Uterus (tissue), 4 donors: ENCODE results near the gene DNM2. TPM values are rescaled to one million over a fixed set of nuclear protein-coding genes. Genes with fewer than 3 reads are reported as not detected.

ENCODE experiments used
- DNase-seq, 2 donors: peaks; one replicate each; pipeline ENCODE4 v3.0.0-alpha.2; 2019 to 2020
- H3K27ac ChIP-seq, 2 donors: fragments of 200-600 bp; sonication (generic); 1 replicate in 1 of 2; 2 replicates in 1 of 2; pipeline ENCODE4 v1.5.1; 2016 to 2018
- H3K27me3 ChIP-seq, 2 donors: fragments of 200-600 bp; sonication (generic); one replicate each; pipeline ENCODE4 v1.5.1; 2018 to 2019; ENCODE audit warnings: control low read depth in 1 of 2
- H3K36me3 ChIP-seq, 2 donors: fragments of 200-600 bp; sonication (generic); one replicate each; pipeline ENCODE4 v1.5.1; 2019; ENCODE audit warnings: control low read depth in 1 of 2
- H3K4me1 ChIP-seq, 2 donors: fragments of 200-600 bp; sonication (generic); one replicate each; pipeline ENCODE4 v1.5.1; 2018 to 2019; ENCODE audit warnings: control low read depth in 1 of 2
- H3K4me3 ChIP-seq, 2 donors: fragments of 200-600 bp; sonication (generic); 1 replicate in 1 of 2; 2 replicates in 1 of 2; pipeline ENCODE4 v1.5.1; 2018 to 2019; ENCODE audit warnings: mild to moderate bottlenecking in 1 of 2
- H3K9me3 ChIP-seq, 2 donors: fragments of 200-600 bp; sonication (generic); one replicate each; pipeline ENCODE4 v1.5.1; 2019; ENCODE audit warnings: control low read depth in 1 of 2
- POLR2A ChIP-seq, 2 donors: fragments of 450-650 bp; IDR thresholded peaks; one replicate each; pipeline ENCODE4 v1.6.1; 2016; ENCODE audit warnings: antibody characterized with exemption in 2 of 2, mild to moderate bottlenecking in 1 of 2, moderate library complexity in 1 of 2
- intact Hi-C: fragments of 100-400 bp; cut with DNase I; formaldehyde crosslinking; loops from one replicate; pipeline ENCODE4 v1.15.1; 2023; ENCODE audit warnings: low total_unique reads
- total RNA-seq, 4 donors: library from RNA; depleted of rRNA in 3 of 4; stranded (reverse); fragments of >200 nt in 3 of 4; gene quantifications; one replicate each; pipeline versions ENCODE4 v1.1.0 to v1.2.4, GENCODE V29; 2014 to 2023
- TF ChIP-seq, protein P1 (sequence below), 4 experiments: fragments of 200-600 bp in 2 of 4; fragments of 450-650 bp in 2 of 4; sonication (generic) in 2 of 4; IDR thresholded peaks; one replicate each; pipeline ENCODE4 v1.5.1; 2016 to 2019; ENCODE audit warnings: antibody characterized with exemption in 4 of 4, mild to moderate bottlenecking in 2 of 4, moderate library complexity in 1 of 4
- donor health status: DM: yes; HTN: yes; CAD: no.

DNM2 gene
- total RNA-seq, 4 donors from 2014 or later, result 46.8 to 150 (median 86.0) TPM

DNA sequence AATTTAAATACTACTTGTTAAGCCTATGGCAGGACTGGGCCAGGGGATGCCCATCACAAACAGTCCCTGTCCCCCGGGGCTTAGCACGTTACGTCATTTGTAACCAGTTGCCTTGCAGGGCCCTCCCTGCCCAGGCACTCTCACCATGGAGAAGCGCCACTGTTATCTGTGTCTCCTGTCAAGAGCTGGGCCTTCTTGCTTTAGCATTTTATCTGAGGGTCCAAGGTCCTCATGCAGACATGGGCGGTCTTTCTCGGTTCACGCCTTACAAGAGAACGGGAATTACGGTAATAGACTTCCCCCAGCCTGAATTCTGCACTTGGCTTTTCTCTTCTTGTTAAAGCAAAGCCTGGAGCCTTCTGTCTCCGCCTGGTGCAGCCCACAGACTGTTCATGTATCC is 72.0 kb downstream of the DNM2 start:
- no peak for TF ChIP-seq POLR2A (IDR thresholded peaks at IDR 0.05)
- TF ChIP-seq, protein P1, sequence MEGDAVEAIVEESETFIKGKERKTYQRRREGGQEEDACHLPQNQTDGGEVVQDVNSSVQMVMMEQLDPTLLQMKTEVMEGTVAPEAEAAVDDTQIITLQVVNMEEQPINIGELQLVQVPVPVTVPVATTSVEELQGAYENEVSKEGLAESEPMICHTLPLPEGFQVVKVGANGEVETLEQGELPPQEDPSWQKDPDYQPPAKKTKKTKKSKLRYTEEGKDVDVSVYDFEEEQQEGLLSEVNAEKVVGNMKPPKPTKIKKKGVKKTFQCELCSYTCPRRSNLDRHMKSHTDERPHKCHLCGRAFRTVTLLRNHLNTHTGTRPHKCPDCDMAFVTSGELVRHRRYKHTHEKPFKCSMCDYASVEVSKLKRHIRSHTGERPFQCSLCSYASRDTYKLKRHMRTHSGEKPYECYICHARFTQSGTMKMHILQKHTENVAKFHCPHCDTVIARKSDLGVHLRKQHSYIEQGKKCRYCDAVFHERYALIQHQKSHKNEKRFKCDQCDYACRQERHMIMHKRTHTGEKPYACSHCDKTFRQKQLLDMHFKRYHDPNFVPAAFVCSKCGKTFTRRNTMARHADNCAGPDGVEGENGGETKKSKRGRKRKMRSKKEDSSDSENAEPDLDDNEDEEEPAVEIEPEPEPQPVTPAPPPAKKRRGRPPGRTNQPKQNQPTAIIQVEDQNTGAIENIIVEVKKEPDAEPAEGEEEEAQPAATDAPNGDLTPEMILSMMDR (IDR thresholded peaks at IDR 0.05), result no peak
- H3K9me3 ChIP-seq, result no peaks in the 10 kb centered on the region
- no peaks in the 10 kb centered on the region for H3K27me3 ChIP-seq
- no peaks in the 10 kb centered on the region for H3K4me1 ChIP-seq
- DNase-seq, result no peak
- H3K27ac ChIP-seq, result no peak overlapping the region
- H3K4me3 ChIP-seq, result no peak overlapping the region
- H3K36me3 ChIP-seq, result no peaks in the 10 kb centered on the region
- intact Hi-C loops, result no loop called here

DNA sequence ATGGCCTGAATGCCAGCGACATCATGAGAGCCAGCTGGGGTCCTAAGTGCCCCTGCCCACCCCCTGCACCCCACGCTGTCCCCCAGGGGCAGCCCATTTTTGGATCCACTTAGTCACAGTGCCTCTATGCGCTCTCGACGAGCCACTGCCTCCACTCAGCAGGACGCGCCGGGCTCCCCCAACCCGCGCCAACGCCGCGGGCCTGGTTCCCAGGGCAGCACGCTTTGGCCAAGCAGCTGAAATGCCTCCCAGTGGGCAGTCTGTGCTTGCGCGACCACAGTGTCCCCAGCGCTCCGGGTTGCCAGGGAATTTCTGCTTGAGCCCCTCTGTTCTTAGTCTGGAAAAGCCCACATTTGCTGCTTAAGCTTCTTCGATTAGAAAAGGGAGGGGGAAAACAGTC is 78.8 kb downstream of the DNM2 start:
- H3K4me1 ChIP-seq, result no peaks in the 10 kb centered on the region
- no peak for DNase-seq
- no peak overlapping the region for H3K27ac ChIP-seq
- no peaks in the 10 kb centered on the region for H3K36me3 ChIP-seq
- H3K9me3 ChIP-seq, result no peaks in the 10 kb centered on the region
- TF ChIP-seq POLR2A (IDR thresholded peaks at IDR 0.05), result no peak
- TF ChIP-seq, protein P1 (IDR thresholded peaks at IDR 0.05), result no peak
- no peak overlapping the region for H3K4me3 ChIP-seq
- intact Hi-C loops, result no loop called here
- H3K27me3 ChIP-seq, result no peaks in the 10 kb centered on the region

DNA sequence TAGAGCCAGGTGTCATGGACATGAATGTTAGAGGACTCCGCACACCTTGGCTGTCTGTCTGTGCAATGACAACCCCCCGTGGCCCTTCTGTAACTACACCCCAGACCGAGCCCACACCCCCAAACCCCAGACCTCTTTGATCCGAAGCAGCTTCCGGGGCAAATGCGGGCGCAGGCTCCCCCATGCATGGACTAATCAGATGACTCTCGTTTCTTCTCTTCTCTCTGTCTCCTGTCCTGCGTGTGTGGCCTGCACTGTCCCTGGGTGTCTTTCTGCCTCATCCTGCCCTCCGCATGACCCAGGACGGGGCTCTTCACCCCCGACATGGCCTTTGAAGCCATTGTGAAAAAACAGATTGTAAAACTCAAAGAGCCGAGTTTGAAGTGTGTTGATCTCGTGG is 79.2 kb downstream of the DNM2 start:
- Histone ChIP-seq H3K4me3 (no peak overlapping the region), H3K4me1 (no peaks in the 10 kb centered on the region), H3K27me3 (no peaks in the 10 kb centered on the region), H3K36me3 (no peaks in the 10 kb centered on the region), H3K27ac (no peak overlapping the region), H3K9me3 (no peaks in the 10 kb centered on the region)
- intact Hi-C loops, result no loop called here
- TF ChIP-seq, protein P1 (IDR thresholded peaks at IDR 0.05), result no peak
- no peak for TF ChIP-seq POLR2A (IDR thresholded peaks at IDR 0.05)
- no peak for DNase-seq

DNA sequence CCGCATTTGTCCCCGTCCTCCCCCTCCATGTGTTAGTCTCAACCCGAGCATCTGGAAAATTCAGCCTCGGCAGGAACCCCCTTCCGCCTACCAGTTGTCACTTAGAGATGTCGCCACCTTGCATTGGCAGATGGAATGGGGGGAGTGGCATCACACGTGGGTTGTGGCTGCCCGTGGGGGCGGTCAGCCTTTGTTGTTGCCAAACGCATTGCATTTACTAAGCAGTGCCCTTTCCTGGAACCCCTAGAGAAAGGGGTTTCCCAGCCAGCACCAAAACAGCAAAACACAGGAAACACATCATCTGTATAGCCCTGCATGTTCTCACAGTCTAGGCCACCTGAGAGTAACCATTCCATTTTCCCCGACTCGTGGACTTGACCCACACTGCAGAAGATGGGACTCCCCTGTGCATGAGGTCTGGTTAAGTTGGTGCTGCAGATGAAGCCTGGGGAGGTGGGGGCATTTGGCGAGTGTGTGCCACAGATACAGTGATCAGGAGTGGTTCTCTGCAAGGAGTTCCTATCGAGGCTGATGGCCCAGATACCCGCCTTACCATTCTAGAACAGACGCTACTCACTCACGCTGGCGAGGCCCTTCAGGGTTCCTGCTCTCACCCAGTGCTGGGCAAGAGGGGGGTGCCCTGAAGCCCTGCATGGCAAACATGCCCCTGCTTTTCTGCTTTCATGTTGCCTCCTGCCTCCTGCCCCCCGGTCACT is 79.8 kb downstream of the DNM2 start:
- Histone ChIP-seq H3K9me3 (no peaks in the 10 kb centered on the region), H3K27me3 (no peaks in the 10 kb centered on the region), H3K36me3 (no peaks in the 10 kb centered on the region), H3K4me3 (no peak overlapping the region), H3K27ac (no peak overlapping the region), H3K4me1 (no peaks in the 10 kb centered on the region)
- no peak for DNase-seq
- intact Hi-C loops, result no loop called here
- TF ChIP-seq, protein P1 (IDR thresholded peaks at IDR 0.05), result no peak
- no peak for TF ChIP-seq POLR2A (IDR thresholded peaks at IDR 0.05)

DNA sequence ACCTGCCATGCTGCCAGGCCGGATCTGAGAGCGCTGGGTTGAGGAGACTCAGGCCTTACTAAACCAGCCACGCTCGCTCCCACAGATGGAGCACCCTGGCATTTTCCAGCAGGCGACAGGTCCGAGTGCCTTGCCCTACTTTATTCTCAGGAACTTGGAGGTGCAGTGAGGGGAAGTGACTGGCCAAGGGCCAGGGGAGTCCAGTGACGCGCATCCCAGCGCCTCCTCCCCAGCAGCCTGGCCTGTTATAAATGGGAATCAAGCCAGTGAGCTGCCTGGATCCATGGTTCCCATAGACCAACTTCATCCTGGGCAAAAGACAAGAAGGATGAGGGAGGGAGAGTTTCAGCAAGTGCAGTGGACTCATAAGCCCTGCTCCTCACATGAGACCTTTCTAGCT is 82.6 kb downstream of the DNM2 start:
- H3K27ac ChIP-seq, result no peak overlapping the region
- DNase-seq, result peak in 1 of 2 donors; percentile 32
- no peaks in the 10 kb centered on the region for H3K9me3 ChIP-seq
- intact Hi-C loops, result no loop called here
- no peak overlapping the region for H3K4me3 ChIP-seq
- H3K27me3 ChIP-seq, result no peaks in the 10 kb centered on the region
- TF ChIP-seq, protein P1 (IDR thresholded peaks at IDR 0.05), result no peak
- no peak for TF ChIP-seq POLR2A (IDR thresholded peaks at IDR 0.05)
- H3K4me1 ChIP-seq, result no peaks in the 10 kb centered on the region
- no peaks in the 10 kb centered on the region for H3K36me3 ChIP-seq
